ENCODE data around the gene CAB39L. TPM values are rescaled to one million over a fixed set of nuclear protein-coding genes. Genes with fewer than 3 reads are reported as not detected.

The CAB39L gene
- total and polyA plus RNA-seq, 2 experiments from 2014 or later = 3.3 to 4.4 TPM

DNA sequence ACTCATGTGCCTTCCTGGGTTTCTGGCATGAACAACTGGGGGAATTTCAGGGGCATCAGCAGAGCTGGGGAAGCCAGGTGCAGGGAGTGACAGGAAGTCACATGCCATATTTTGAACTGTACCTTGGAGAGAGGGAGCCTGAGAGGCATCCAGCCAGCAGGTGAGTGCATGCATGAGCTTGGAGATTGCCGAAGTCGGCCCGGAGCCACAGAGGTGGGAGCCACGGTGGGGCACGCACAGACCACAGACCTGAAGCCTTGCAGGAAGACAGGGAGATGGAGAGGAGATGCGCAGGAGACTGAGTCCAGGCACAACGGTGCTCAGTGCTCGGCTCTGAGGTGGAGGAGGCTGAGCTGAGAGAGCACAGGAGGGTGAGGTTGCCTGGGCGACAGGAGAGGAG lies 141.0 kb downstream of the CAB39L start:
- ATAC-seq (no peak), DNase-seq (ENCODE audit: low spot score) (no peak)
- no peaks in the 10 kb centered on the region for H3K9me3 Mint-ChIP-seq
- Histone ChIP-seq H3K4me2 (no peak overlapping the region), H3K79me2 (replicated peaks; ENCODE audit: insufficient read depth) (no peaks in the 10 kb centered on the region), H3K27me3 (ENCODE audit: insufficient read depth) (no peaks in the 10 kb centered on the region), H3K27ac (ENCODE audit: low read depth) (no peak overlapping the region), H3F3A (replicated peaks; ENCODE audit: low read depth) (no peaks in the 10 kb centered on the region), H2AFZ (no peak overlapping the region; the same call in 1 of the 2 replicates), H3K36me3 (ENCODE audit: insufficient read depth) (no peaks in the 10 kb centered on the region), H3K4me1 (ENCODE audit: insufficient read depth) (no peaks in the 10 kb centered on the region; the same call in 1 of the 2 replicates), H3K9me2 (ENCODE audit: insufficient read depth) (no peaks in the 10 kb centered on the region), H4K20me1 (replicated peaks; ENCODE audit: insufficient read depth) (no peaks in the 10 kb centered on the region), H3K4me3 (no peak overlapping the region)
- no peak overlapping the region for H3K27ac Mint-ChIP-seq
- no peak overlapping the region for H3K4me3 Mint-ChIP-seq
- TF ChIP-seq JUNB (IDR thresholded peaks at IDR 0.05; ENCODE audit: unreplicated experiment) = no peak
- no peak for TF ChIP-seq EZH2 (IDR thresholded peaks at IDR 0.05; ENCODE audit: low read depth, unreplicated experiment)
- no peak for TF ChIP-seq EZH2phosphoT487 (IDR thresholded peaks at IDR 0.05; ENCODE audit: unreplicated experiment)
- TF ChIP-seq NANOG (IDR thresholded peaks at IDR 0.05; ENCODE audit: borderline replicate concordance) = no peak
- no peak for TF ChIP-seq CREB1 (CRISPR knock-in tag; IDR thresholded peaks at IDR 0.05; ENCODE audit: low read depth)
- no peak for TF ChIP-seq STAT1 (IDR thresholded peaks at IDR 0.05; ENCODE audit: unreplicated experiment)
- TF ChIP-seq, protein P1, sequence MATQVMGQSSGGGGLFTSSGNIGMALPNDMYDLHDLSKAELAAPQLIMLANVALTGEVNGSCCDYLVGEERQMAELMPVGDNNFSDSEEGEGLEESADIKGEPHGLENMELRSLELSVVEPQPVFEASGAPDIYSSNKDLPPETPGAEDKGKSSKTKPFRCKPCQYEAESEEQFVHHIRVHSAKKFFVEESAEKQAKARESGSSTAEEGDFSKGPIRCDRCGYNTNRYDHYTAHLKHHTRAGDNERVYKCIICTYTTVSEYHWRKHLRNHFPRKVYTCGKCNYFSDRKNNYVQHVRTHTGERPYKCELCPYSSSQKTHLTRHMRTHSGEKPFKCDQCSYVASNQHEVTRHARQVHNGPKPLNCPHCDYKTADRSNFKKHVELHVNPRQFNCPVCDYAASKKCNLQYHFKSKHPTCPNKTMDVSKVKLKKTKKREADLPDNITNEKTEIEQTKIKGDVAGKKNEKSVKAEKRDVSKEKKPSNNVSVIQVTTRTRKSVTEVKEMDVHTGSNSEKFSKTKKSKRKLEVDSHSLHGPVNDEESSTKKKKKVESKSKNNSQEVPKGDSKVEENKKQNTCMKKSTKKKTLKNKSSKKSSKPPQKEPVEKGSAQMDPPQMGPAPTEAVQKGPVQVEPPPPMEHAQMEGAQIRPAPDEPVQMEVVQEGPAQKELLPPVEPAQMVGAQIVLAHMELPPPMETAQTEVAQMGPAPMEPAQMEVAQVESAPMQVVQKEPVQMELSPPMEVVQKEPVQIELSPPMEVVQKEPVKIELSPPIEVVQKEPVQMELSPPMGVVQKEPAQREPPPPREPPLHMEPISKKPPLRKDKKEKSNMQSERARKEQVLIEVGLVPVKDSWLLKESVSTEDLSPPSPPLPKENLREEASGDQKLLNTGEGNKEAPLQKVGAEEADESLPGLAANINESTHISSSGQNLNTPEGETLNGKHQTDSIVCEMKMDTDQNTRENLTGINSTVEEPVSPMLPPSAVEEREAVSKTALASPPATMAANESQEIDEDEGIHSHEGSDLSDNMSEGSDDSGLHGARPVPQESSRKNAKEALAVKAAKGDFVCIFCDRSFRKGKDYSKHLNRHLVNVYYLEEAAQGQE (IDR thresholded peaks at IDR 0.05; ENCODE audit: unreplicated experiment) = no peak
- TF ChIP-seq, protein P2, sequence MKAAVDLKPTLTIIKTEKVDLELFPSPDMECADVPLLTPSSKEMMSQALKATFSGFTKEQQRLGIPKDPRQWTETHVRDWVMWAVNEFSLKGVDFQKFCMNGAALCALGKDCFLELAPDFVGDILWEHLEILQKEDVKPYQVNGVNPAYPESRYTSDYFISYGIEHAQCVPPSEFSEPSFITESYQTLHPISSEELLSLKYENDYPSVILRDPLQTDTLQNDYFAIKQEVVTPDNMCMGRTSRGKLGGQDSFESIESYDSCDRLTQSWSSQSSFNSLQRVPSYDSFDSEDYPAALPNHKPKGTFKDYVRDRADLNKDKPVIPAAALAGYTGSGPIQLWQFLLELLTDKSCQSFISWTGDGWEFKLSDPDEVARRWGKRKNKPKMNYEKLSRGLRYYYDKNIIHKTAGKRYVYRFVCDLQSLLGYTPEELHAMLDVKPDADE (IDR thresholded peaks at IDR 0.05) = no peak
- TF ChIP-seq, protein P3, sequence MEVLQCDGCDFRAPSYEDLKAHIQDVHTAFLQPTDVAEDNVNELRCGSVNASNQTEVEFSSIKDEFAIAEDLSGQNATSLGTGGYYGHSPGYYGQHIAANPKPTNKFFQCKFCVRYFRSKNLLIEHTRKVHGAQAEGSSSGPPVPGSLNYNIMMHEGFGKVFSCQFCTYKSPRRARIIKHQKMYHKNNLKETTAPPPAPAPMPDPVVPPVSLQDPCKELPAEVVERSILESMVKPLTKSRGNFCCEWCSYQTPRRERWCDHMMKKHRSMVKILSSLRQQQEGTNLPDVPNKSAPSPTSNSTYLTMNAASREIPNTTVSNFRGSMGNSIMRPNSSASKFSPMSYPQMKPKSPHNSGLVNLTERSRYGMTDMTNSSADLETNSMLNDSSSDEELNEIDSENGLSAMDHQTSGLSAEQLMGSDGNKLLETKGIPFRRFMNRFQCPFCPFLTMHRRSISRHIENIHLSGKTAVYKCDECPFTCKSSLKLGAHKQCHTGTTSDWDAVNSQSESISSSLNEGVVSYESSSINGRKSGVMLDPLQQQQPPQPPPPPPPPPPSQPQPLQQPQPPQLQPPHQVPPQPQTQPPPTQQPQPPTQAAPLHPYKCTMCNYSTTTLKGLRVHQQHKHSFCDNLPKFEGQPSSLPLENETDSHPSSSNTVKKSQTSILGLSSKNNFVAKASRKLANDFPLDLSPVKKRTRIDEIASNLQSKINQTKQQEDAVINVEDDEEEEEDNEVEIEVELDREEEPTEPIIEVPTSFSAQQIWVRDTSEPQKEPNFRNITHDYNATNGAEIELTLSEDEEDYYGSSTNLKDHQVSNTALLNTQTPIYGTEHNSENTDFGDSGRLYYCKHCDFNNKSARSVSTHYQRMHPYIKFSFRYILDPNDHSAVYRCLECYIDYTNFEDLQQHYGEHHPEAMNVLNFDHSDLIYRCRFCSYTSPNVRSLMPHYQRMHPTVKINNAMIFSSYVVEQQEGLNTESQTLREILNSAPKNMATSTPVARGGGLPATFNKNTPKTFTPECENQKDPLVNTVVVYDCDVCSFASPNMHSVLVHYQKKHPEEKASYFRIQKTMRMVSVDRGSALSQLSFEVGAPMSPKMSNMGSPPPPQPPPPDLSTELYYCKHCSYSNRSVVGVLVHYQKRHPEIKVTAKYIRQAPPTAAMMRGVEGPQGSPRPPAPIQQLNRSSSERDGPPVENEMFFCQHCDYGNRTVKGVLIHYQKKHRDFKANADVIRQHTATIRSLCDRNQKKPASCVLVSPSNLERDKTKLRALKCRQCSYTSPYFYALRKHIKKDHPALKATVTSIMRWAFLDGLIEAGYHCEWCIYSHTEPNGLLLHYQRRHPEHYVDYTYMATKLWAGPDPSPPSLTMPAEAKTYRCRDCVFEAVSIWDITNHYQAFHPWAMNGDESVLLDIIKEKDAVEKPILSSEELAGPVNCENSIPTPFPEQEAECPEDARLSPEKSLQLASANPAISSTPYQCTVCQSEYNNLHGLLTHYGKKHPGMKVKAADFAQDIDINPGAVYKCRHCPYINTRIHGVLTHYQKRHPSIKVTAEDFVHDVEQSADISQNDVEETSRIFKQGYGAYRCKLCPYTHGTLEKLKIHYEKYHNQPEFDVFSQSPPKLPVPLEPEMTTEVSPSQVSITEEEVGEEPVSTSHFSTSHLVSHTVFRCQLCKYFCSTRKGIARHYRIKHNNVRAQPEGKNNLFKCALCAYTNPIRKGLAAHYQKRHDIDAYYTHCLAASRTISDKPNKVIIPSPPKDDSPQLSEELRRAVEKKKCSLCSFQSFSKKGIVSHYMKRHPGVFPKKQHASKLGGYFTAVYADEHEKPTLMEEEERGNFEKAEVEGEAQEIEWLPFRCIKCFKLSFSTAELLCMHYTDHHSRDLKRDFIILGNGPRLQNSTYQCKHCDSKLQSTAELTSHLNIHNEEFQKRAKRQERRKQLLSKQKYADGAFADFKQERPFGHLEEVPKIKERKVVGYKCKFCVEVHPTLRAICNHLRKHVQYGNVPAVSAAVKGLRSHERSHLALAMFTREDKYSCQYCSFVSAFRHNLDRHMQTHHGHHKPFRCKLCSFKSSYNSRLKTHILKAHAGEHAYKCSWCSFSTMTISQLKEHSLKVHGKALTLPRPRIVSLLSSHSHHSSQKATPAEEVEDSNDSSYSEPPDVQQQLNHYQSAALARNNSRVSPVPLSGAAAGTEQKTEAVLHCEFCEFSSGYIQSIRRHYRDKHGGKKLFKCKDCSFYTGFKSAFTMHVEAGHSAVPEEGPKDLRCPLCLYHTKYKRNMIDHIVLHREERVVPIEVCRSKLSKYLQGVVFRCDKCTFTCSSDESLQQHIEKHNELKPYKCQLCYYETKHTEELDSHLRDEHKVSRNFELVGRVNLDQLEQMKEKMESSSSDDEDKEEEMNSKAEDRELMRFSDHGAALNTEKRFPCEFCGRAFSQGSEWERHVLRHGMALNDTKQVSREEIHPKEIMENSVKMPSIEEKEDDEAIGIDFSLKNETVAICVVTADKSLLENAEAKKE (CRISPR knock-in tag; IDR thresholded peaks at IDR 0.05) = no peak
- TF ChIP-seq ZNF114 (CRISPR knock-in tag; IDR thresholded peaks at IDR 0.05) = no peak
- TF ChIP-seq, protein P4, sequence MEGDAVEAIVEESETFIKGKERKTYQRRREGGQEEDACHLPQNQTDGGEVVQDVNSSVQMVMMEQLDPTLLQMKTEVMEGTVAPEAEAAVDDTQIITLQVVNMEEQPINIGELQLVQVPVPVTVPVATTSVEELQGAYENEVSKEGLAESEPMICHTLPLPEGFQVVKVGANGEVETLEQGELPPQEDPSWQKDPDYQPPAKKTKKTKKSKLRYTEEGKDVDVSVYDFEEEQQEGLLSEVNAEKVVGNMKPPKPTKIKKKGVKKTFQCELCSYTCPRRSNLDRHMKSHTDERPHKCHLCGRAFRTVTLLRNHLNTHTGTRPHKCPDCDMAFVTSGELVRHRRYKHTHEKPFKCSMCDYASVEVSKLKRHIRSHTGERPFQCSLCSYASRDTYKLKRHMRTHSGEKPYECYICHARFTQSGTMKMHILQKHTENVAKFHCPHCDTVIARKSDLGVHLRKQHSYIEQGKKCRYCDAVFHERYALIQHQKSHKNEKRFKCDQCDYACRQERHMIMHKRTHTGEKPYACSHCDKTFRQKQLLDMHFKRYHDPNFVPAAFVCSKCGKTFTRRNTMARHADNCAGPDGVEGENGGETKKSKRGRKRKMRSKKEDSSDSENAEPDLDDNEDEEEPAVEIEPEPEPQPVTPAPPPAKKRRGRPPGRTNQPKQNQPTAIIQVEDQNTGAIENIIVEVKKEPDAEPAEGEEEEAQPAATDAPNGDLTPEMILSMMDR (conservative IDR thresholded peaks at IDR 0.05; ENCODE audit: low read depth in 2 of 2) = no peak
- TF ChIP-seq POLR2AphosphoS5 (IDR thresholded peaks at IDR 0.05; ENCODE audit: low read depth) = no peak
- TF ChIP-seq ZNF331 (CRISPR knock-in tag; IDR thresholded peaks at IDR 0.05; ENCODE audit: low read depth) = no peak
- peaks cover 6% of the 10 kb centered on the region for H3K27me3 Mint-ChIP-seq (ENCODE audit: insufficient read depth, low read depth, poor library complexity)
- peaks cover 41% of the 10 kb centered on the region for H3K4me1 Mint-ChIP-seq
- no peaks in the 10 kb centered on the region for H3K36me3 Mint-ChIP-seq (ENCODE audit: low read depth)

All from GM23338 (cell line).